Measurements from ENCODE around the gene TPSAB1. TPM values are rescaled to one million over a fixed set of nuclear protein-coding genes. Genes with fewer than 3 reads are reported as not detected.

Gene TPSAB1
- total RNA-seq, 1 experiment from 2014 or later, result not detected

- DNase-seq (ENCODE audit: low read depth, low spot score), result no peak
- intact Hi-C loops (cut with micrococcal nuclease; ENCODE audit: unreplicated experiment) (no loop called here), in situ Hi-C loops (cut with HindIII; ENCODE audit: low pct_unique_long_range_greater_than_20kb, low sequenced_read_pairs) (no loop called here)
- H3K4me3 ChIP-seq (ENCODE audit: low read depth in 2 of 2, low read length in 2 of 2), result no peak overlapping the region
- ChIA-PET POLR2A (no interaction called here), CTCF (no interaction called here)
- no peaks in the 10 kb centered on the region for H3K9me3 ChIP-seq (ENCODE audit: control insufficient read depth, insufficient read depth, low read depth, low read length)
- no peak for ATAC-seq
- TF ChIP-seq TCF7L2 (IDR thresholded peaks at IDR 0.05; ENCODE audit: low read depth, low read length) (no peak), SIN3A (IDR thresholded peaks at IDR 0.05; ENCODE audit: borderline replicate concordance, insufficient read depth, low read depth, low read length) (no peak), CTCF (IDR thresholded peaks at IDR 0.05) (no peak), POLR2AphosphoS5 (IDR thresholded peaks at IDR 0.05; ENCODE audit: low read depth, low read length) (no peak), REST (IDR thresholded peaks at IDR 0.05; ENCODE audit: insufficient read depth in 1 of 2, low read depth in 2 of 2, low read length in 1 of 2) (no peak)
- H3K27ac ChIP-seq (ENCODE audit: low read length), result no peak overlapping the region
- no peaks in the 10 kb centered on the region for H3K4me1 ChIP-seq (ENCODE audit: control insufficient read depth, insufficient read depth, low read length)
- no peaks in the 10 kb centered on the region for H3K27me3 ChIP-seq (ENCODE audit: control insufficient read depth, insufficient read depth, low read length)
- no peaks in the 10 kb centered on the region; the same call in 1 of the 2 replicates for H3K36me3 ChIP-seq (ENCODE audit: control insufficient read depth, insufficient read depth, low read length)
- no TSS peak for BruUV-seq (replicated peaks)
These were observed 27.8 kb upstream of the TPSAB1 start for GRCh38 chr16:1212616-1213194.

- no peak for TF ChIP-seq POLR2AphosphoS5 (IDR thresholded peaks at IDR 0.05; ENCODE audit: low read depth, low read length)
- no peak for TF ChIP-seq CTCF (IDR thresholded peaks at IDR 0.05)
- no peak for TF ChIP-seq SIN3A (IDR thresholded peaks at IDR 0.05; ENCODE audit: borderline replicate concordance, insufficient read depth, low read depth, low read length)
- no peak for TF ChIP-seq REST (IDR thresholded peaks at IDR 0.05; ENCODE audit: insufficient read depth in 1 of 2, low read depth in 2 of 2, low read length in 1 of 2)
- TF ChIP-seq TCF7L2 (IDR thresholded peaks at IDR 0.05; ENCODE audit: low read depth, low read length), result no peak
- DNase-seq (ENCODE audit: low read depth, low spot score), result no peak
- POLR2A ChIA-PET, result no interaction called here
- BruUV-seq (replicated peaks), result no TSS peak
- Histone ChIP-seq H3K27me3 (ENCODE audit: control insufficient read depth, insufficient read depth, low read length) (no peaks in the 10 kb centered on the region), H3K4me3 (ENCODE audit: low read depth in 2 of 2, low read length in 2 of 2) (no peak overlapping the region), H3K36me3 (ENCODE audit: control insufficient read depth, insufficient read depth, low read length) (no peaks in the 10 kb centered on the region; the same call in 1 of the 2 replicates), H3K27ac (ENCODE audit: low read length) (no peak overlapping the region), H3K9me3 (ENCODE audit: control insufficient read depth, insufficient read depth, low read depth, low read length) (no peaks in the 10 kb centered on the region), H3K4me1 (ENCODE audit: control insufficient read depth, insufficient read depth, low read length) (no peaks in the 10 kb centered on the region)
- in situ Hi-C loops (cut with HindIII; ENCODE audit: low pct_unique_long_range_greater_than_20kb, low sequenced_read_pairs), result no loop called here
- intact Hi-C loops (cut with micrococcal nuclease; ENCODE audit: unreplicated experiment), result no loop called here
- ATAC-seq, result no peak
- CTCF ChIA-PET, result no interaction called here
These were observed 27.3 kb upstream of the TPSAB1 start for GRCh38 chr16:1213231-1213630.
